Measurements from ENCODE around the gene IFTAP. TPM values are rescaled to one million over a fixed set of nuclear protein-coding genes. Genes with fewer than 3 reads are reported as not detected.

The IFTAP gene
- total RNA-seq, 1 experiment from 2014 or later = 19.9 TPM

DNA sequence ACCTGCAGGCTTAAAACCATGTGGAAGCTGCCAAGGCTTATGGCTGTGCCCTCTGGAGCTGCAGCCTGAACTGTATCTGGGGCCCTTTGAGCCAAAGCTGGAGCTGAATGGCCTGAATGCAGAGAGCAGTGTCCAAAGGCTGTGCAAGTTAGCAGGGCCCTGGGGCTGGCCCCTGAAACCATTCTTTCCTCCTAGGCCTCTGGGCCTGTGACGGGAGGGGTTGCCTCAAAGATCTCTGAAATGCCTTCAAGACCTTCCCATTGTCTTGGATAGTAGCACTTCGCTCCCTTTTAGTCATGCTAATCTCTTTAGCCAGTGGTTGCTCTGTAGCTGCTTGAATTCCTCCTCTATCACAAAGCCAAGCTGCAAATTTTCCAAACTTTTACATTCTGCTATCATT lies 12.8 kb upstream of the IFTAP start:
- WGBS (ENCODE audit: extremely low coverage, insufficient read length, low lambda C conversion rate) = no CpG with 5 or more reads among the region's 2 CpGs

More for the DNA sequence above, 12.8 kb upstream of the IFTAP start:
- H3K14ac ChIP-seq (ENCODE audit: insufficient read depth, low read length) = no peak overlapping the region
- H4K8ac ChIP-seq (replicated peaks; ENCODE audit: insufficient read length, low read depth, low read length) = no peak overlapping the region
- no peaks in the 10 kb centered on the region for H4K20me1 ChIP-seq (ENCODE audit: control insufficient read depth, insufficient read depth, insufficient read length)
- Mint-ChIP-seq H3K4me1 (no peaks in the 10 kb centered on the region), H3K27me3 (ENCODE audit: low read depth) (peaks cover 6% of the 10 kb centered on the region), H3K27ac (no peak overlapping the region), H3K4me3 (no peak overlapping the region), H3K9me3 (peaks cover 22 to 25% of the 10 kb centered on the region in 2 experiments), H3K36me3 (ENCODE audit: insufficient read depth in 1 of 3, low read depth in 3 of 3) (peaks cover 5 to 16% (median 15%) of the 10 kb centered on the region in 3 experiments; a peak in 5 of 7 replicates)
- H2BK15ac ChIP-seq (ENCODE audit: low read depth, low read length) = no peak overlapping the region
- H3K9me3 ChIP-seq (ENCODE audit: control insufficient read depth, low read depth, low read length) = peaks cover 20% of the 10 kb centered on the region
- H3K9ac ChIP-seq (ENCODE audit: extremely low read depth, insufficient read length, low read length) = no peak overlapping the region
- H4K91ac ChIP-seq (ENCODE audit: insufficient read length, low read depth, low read length) = no peak overlapping the region
- H2BK5ac ChIP-seq (ENCODE audit: insufficient read length, low read length) = no peak overlapping the region
- H3K18ac ChIP-seq (ENCODE audit: insufficient read length, low read depth, low read length) = no peak overlapping the region
- H3K23ac ChIP-seq (ENCODE audit: insufficient read length, low read depth, low read length) = no peak overlapping the region
- H3K4me1 ChIP-seq (ENCODE audit: insufficient read depth, low read length) = no peaks in the 10 kb centered on the region
- no peak overlapping the region for H3T11ph ChIP-seq (ENCODE audit: low read length)
- no peak for DNase-seq
- H2BK12ac ChIP-seq (ENCODE audit: insufficient read length, low read depth, low read length) = no peak overlapping the region
- H2AFZ ChIP-seq (ENCODE audit: low read length) = no peak overlapping the region
- H2AK5ac ChIP-seq (ENCODE audit: insufficient read length, low read length) = no peak overlapping the region
- no peaks in the 10 kb centered on the region for H3K23me2 ChIP-seq (ENCODE audit: insufficient read length, low read depth, low read length, poor library complexity, severe bottlenecking)
- H3K79me2 ChIP-seq (ENCODE audit: insufficient read depth, low read length) = no peaks in the 10 kb centered on the region
- no peak overlapping the region for H4K5ac ChIP-seq (ENCODE audit: insufficient read length, low read depth, low read length)
- no peak overlapping the region for H2BK120ac ChIP-seq (ENCODE audit: low read depth, low read length, poor library complexity, severe bottlenecking)
- no peak overlapping the region for H2BK20ac ChIP-seq (ENCODE audit: low read depth, low read length, poor library complexity, severe bottlenecking)
- H3K79me1 ChIP-seq (ENCODE audit: insufficient read depth, low read depth, low read length, poor library complexity, severe bottlenecking) = no peaks in the 10 kb centered on the region
- H3K4me2 ChIP-seq (ENCODE audit: insufficient read depth, insufficient read length, low read length) = no peak overlapping the region
- no peaks in the 10 kb centered on the region for H3K27me3 ChIP-seq (ENCODE audit: insufficient read depth, low read length)
- H3K4ac ChIP-seq (ENCODE audit: low read depth, low read length) = no peak overlapping the region
- TF ChIP-seq, protein P1, sequence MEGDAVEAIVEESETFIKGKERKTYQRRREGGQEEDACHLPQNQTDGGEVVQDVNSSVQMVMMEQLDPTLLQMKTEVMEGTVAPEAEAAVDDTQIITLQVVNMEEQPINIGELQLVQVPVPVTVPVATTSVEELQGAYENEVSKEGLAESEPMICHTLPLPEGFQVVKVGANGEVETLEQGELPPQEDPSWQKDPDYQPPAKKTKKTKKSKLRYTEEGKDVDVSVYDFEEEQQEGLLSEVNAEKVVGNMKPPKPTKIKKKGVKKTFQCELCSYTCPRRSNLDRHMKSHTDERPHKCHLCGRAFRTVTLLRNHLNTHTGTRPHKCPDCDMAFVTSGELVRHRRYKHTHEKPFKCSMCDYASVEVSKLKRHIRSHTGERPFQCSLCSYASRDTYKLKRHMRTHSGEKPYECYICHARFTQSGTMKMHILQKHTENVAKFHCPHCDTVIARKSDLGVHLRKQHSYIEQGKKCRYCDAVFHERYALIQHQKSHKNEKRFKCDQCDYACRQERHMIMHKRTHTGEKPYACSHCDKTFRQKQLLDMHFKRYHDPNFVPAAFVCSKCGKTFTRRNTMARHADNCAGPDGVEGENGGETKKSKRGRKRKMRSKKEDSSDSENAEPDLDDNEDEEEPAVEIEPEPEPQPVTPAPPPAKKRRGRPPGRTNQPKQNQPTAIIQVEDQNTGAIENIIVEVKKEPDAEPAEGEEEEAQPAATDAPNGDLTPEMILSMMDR (conservative IDR thresholded peaks at IDR 0.05) = no peak
- H3K27ac ChIP-seq (ENCODE audit: insufficient read length, low read depth, low read length) = no peak overlapping the region
- no peak overlapping the region for H3K56ac ChIP-seq (ENCODE audit: insufficient read length, low read depth, low read length)

Data from H9 (cell line).